GM18511 (cell line): ENCODE results near the gene ZNHIT2.
"Not testable (repeated sequence)": the region's sequence is repeated elsewhere in the genome, so short reads cannot be mapped to it uniquely, and the experiment has no call there.

ENCODE experiments used
- ATAC-seq: cut with Tn5 transposase; IDR thresholded peaks from one replicate; pipeline ENCODE4 v1.9.1; 2021; ENCODE audit warnings: mild to moderate bottlenecking, moderate library complexity; ENCODE audit not compliant: unreplicated experiment

ZNHIT2 gene

GRCh38 chr11:65121447-65121864 lies 4.0 kb upstream of the ZNHIT2 start:
- ATAC-seq, result no peak

GRCh38 chr11:65120831-65121230 lies 3.3 kb upstream of the ZNHIT2 start:
- ATAC-seq, result no peak

- no peak for ATAC-seq
Observed at GRCh38 chr11:65119670-65119995, 2.1 kb upstream of the ZNHIT2 start.

- not testable (repeated sequence) for ATAC-seq
Observed at GRCh38 chr11:65118891-65119669, 1.6 kb upstream of the ZNHIT2 start.

GRCh38 chr11:65118097-65118837 lies 766 bp upstream of the ZNHIT2 start:
- ATAC-seq, result no peak

GRCh38 chr11:65116370-65117205 lies 913 bp downstream of the ZNHIT2 start:
- ATAC-seq, result no peak

DNA sequence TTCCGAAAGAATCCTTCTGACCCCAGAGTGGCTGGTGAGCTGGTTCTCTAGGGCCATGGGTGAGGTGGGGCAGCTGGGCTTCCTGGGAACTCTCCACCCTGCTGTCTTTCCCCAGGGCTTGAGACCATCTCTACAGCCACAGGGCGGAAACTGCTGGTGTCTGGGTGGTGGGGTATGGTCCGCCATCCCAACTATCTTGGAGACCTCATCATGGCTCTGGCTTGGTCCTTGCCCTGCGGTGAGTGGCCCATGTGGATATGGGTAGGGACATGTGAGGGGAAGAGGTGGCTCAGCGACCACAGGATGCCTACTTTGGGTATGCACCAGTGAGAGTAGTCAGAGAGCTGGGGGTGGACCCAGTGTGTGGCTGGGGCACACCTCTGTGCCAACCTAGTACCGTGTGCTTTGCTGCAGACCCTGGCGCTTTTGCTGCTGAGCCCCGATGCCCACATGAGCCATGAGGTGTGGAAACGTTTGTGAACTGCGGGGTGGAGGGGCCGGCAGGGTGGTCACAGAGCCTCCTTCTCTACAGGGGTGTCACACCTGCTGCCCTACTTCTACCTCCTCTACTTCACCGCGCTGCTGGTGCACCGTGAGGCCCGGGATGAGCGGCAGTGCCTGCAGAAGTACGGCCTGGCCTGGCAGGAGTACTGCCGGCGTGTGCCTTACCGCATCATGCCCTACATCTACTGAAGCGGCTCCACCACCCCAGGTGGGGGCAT lies 2.0 kb downstream of the ZNHIT2 start:
- ATAC-seq, result no peak

- no peak for ATAC-seq
Observed at GRCh38 chr11:65114538-65115171, 2.8 kb downstream of the ZNHIT2 start.

GRCh38 chr11:65113839-65114238 lies 3.7 kb downstream of the ZNHIT2 start:
- no peak for ATAC-seq

DNA sequence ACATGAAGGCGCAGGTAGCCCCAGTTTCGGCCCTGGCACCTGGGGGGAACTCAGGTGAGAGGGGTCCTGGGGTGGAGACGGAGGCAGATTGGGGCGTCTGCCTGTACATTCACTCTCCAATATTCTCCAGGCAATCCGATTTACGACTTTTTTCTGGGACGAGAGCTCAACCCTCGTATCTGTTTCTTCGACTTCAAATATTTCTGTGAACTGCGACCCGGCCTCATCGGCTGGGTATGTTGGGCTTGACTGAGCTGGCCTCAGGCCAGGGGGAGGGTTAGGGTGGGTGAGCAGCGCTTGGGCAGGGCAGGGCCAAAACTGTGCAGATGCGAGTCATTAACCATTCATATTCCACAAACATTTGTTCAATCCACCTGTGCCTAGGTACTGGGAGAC lies 4.1 kb downstream of the ZNHIT2 start:
- no peak for ATAC-seq

- ATAC-seq, result no peak
Observed at GRCh38 chr11:65112546-65113360, 4.7 kb downstream of the ZNHIT2 start.

- ATAC-seq, result peak; percentile 66
Observed at GRCh38 chr11:65111744-65112545, 5.6 kb downstream of the ZNHIT2 start, which contains the start of gene TM7SF2. TSS of gene TM7SF2 (plus strand) at chr11:65111872. CDS start at chr11:65112016, 144 bp downstream.

DNA sequence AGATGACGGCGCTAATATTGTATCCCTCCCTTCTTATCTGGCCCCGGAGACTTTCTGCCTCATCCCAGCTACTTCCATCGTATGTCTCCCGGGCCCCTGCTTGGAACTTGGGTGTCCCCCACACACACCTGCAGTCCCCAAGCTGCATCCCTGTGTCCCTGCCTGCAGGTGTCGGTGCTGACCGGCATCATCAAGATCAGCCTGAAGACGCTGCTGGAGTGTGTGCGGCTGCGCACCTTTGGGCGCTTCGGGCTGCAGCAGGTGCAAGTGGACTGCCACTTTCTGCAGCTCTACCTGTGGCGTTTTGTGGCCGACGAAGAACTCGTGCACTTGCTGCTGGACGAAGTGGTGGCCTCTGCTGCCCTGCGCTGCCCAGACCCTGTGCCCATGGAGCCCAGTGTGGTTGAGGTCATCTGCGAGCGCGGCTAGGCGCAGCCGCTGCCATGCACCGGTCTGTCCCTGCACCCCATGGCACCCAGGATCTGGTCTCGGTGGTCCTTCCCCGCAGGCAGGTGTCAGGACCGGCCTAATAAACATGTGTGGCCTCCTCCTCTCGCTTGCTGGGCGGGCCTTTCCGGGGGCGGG lies 6.2 kb downstream of the ZNHIT2 start:
- ATAC-seq, result no peak

DNA sequence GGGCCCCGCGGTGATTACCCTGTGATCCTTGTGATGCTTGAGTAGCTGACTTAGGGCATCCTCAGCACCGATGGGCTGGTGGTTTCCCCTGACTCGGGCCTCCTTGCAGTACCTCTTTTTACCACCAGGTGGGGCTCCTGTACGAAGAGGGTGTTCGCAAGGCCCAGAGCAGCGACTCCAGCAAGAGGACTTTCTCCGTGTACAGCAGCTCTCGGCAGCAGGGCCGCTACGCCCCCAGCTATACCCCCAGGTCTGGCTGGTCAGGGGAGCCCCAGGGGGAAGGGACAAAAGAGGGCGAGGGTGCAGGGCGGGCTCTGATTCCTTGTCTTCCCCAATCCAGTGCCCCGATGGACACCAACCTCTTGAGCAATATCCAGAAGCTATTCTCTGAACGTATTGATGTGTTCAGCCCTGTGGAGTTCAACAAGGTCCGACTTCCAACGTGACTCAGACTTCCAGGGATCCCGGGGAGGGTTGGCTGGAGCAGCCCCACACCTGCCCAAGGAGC lies 7.1 kb downstream of the ZNHIT2 start:
- ATAC-seq, result no peak

DNA sequence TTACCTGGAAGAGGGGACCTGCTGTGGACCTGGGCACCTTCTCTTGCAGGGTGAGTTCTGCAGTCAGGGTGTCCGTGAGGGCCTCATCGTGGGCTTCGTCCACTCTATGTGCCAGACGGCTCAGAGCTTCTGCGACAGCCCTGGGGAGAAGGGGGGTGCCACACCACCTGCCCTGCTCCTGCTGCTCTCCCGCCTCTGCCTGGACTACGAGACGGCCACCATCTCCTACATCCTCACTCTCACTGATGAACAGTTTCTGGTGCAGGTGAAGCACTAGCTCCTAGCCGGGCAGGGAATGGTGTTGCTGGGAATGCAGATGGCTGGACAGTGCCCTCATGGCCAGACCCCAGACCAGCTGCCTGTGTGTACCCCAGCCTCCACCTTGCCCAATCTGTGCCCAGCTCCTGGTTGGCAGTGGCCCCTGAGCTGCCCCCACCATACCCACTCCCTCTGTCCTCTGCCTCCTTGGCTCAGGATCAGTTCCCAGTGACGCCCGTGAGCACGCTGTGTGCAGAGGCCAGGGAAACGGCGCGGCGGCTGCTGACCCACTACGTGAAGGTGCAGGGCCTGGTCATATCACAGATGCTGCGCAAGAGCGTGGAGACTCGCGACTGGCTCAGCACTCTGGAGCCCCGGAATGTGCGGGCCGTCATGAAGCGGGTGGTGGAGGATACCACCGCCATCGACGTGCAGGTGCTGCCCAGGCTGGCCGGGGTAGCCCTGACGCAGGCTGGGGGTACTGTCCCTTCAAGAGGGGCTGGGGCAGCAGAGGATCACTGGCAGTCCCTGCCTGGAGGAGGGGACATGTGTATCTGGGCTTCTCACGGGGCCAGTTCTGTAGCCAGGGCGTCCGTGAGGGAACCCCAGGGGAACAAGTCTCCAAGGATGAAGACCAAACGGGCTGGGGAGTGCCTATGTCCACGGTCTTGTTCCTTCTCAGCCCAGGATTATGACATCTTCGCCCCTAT lies 8.0 kb downstream of the ZNHIT2 start:
- ATAC-seq, result no peak

DNA sequence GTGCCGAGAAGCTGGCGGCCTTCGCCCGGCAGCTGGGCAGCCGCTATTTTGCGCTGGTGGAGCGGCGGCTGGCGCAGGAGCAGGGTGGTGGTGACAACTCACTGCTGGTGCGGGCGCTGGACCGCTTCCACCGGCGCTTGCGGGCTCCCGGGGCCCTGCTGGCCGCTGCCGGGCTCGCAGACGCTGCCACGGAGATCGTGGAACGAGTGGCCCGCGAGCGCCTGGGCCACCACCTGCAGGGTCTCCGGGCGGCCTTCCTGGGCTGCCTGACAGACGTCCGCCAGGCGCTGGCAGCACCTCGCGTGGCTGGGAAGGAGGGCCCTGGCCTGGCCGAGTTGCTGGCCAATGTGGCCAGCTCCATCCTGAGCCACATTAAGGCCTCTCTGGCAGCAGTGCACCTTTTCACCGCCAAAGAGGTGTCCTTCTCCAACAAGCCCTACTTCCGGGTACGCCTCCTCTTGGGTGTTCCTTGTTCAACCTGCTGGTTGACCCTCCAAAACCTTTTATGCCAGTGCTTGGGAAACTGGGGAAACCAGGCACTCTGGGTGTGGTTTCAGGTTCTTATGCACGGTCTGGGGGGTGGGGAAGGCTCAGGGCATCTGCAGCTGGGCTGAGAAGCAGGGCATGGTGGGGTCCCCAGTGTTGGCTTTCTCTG lies 8.9 kb downstream of the ZNHIT2 start:
- ATAC-seq, result no peak
